Measurements from ENCODE around the gene DLGAP4. TPM values are rescaled to one million over a fixed set of nuclear protein-coding genes. Genes with fewer than 3 reads are reported as not detected.

DLGAP4 gene
- polyA plus RNA-seq, 1 experiment: 34.9 TPM

GRCh38 chr20:36569847-36570429 is 263.8 kb downstream of the DLGAP4 start:
- TF ChIP-seq CTCF (IDR thresholded peaks at IDR 0.05; ENCODE audit: insufficient read depth, low read depth, low read length): no peak

GRCh38 chr20:36571564-36572504 is 265.7 kb downstream of the DLGAP4 start:
- DNase-seq (ENCODE audit: low read depth): no peak
- CTCF ChIA-PET: interaction anchor here (0.6 to 1.6 kb wide), 5 partner anchors 11 to 33 kb away, joined by 3 to 4 read pairs (median 3); no protein-coding TSS in a partner anchor
- TF ChIP-seq CTCF (IDR thresholded peaks at IDR 0.05; ENCODE audit: insufficient read depth, low read depth, low read length): no peak

More at GRCh38 chr20:36569847-36570429, 263.8 kb downstream of the DLGAP4 start:
- no peaks in the 10 kb centered on the region for H3K36me3 ChIP-seq (ENCODE audit: control insufficient read depth, insufficient read depth, low read length)
- ChIA-PET POLR2A (interaction anchor here (0.6 kb wide), 1 partner anchor 11 kb away, joined by 4 read pairs; no protein-coding TSS in a partner anchor), CTCF (interaction anchor here (1.5 to 1.6 kb wide), 2 partner anchors 12 to 15 kb away, joined by 4 read pairs; no protein-coding TSS in a partner anchor)
- H3K4me3 ChIP-seq (ENCODE audit: low read depth, low read length): no peak overlapping the region
- DNase-seq (ENCODE audit: low read depth): no peak
- no peaks in the 10 kb centered on the region for H3K27me3 ChIP-seq (ENCODE audit: control insufficient read depth, insufficient read depth, low read length)

GRCh38 chr20:36572701-36573102 is 266.6 kb downstream of the DLGAP4 start:
- ChIA-PET POLR2A (no interaction called here), CTCF (interaction anchor here (1.1 to 1.2 kb wide), 2 partner anchors 26 to 32 kb away, joined by 3 read pairs; no protein-coding TSS in a partner anchor)
- DNase-seq (ENCODE audit: low read depth): no peak

More at GRCh38 chr20:36571564-36572504, 265.7 kb downstream of the DLGAP4 start:
- no peaks in the 10 kb centered on the region for H3K27me3 ChIP-seq (ENCODE audit: control insufficient read depth, insufficient read depth, low read length)
- POLR2A ChIA-PET: no interaction called here
- no peaks in the 10 kb centered on the region for H3K36me3 ChIP-seq (ENCODE audit: control insufficient read depth, insufficient read depth, low read length)
- H3K4me3 ChIP-seq (ENCODE audit: low read depth, low read length): no peak overlapping the region

GRCh38 chr20:36573103-36573797 is 267.1 kb downstream of the DLGAP4 start, which contains the start of gene TGIF2:
Gene TGIF2 (plus strand): TSS chr20:36573597. CDS start chr20:36578775, 5,178 bp downstream.
- H3K27me3 ChIP-seq (ENCODE audit: control insufficient read depth, insufficient read depth, low read length): no peaks in the 10 kb centered on the region
- no peak for TF ChIP-seq CTCF (IDR thresholded peaks at IDR 0.05; ENCODE audit: insufficient read depth, low read depth, low read length)
- CTCF ChIA-PET: interaction anchor here (1.1 to 2.1 kb wide), 6 partner anchors 16 to 347 kb away, joined by 3 to 7 read pairs (median 4); no protein-coding TSS in a partner anchor
- no peaks in the 10 kb centered on the region for H3K36me3 ChIP-seq (ENCODE audit: control insufficient read depth, insufficient read depth, low read length)
- H3K4me3 ChIP-seq (ENCODE audit: low read depth, low read length): peak within 1 kb of the TSS; percentile 85
- DNase-seq (ENCODE audit: low read depth): peak; percentile 37
- POLR2A ChIA-PET: no interaction called here

More at GRCh38 chr20:36572701-36573102, 266.6 kb downstream of the DLGAP4 start:
- Histone ChIP-seq H3K36me3 (ENCODE audit: control insufficient read depth, insufficient read depth, low read length) (no peaks in the 10 kb centered on the region), H3K4me3 (ENCODE audit: low read depth, low read length) (peak overlapping the region; percentile 23), H3K27me3 (ENCODE audit: control insufficient read depth, insufficient read depth, low read length) (no peaks in the 10 kb centered on the region)
- no peak for TF ChIP-seq CTCF (IDR thresholded peaks at IDR 0.05; ENCODE audit: insufficient read depth, low read depth, low read length)
